ENCODE data around the gene SIX3.

SIX3 gene

GRCh38 chr2:44933434-44933951 lies 8.0 kb upstream of the SIX3 start:
- no peak overlapping the region for H3K4me3 ChIP-seq (ENCODE audit: low read depth, low read length)
- DNase-seq (ENCODE audit: low read depth, low spot score), result no peak
- no peak for TF ChIP-seq CTCF (IDR thresholded peaks at IDR 0.05; ENCODE audit: insufficient read depth, low read length, missing control alignments)
- CTCF ChIA-PET, result interaction anchor here (2.2 kb wide), 1 partner anchor 454 kb away, joined by 6 read pairs; no protein-coding TSS in a partner anchor
- POLR2A ChIA-PET, result no interaction called here

GRCh38 chr2:44934038-44934982 lies 7.2 kb upstream of the SIX3 start:
- no peak for DNase-seq (ENCODE audit: low read depth, low spot score)
- no peak for TF ChIP-seq CTCF (IDR thresholded peaks at IDR 0.05; ENCODE audit: insufficient read depth, low read length, missing control alignments)
- CTCF ChIA-PET, result interaction anchor here (0.7 to 2.2 kb wide), 2 partner anchors 21 to 455 kb away, joined by 3 to 6 read pairs; no protein-coding TSS in a partner anchor
- POLR2A ChIA-PET, result no interaction called here
- no peak overlapping the region for H3K4me3 ChIP-seq (ENCODE audit: low read depth, low read length)

GRCh38 chr2:44934983-44935728 lies 6.3 kb upstream of the SIX3 start:
- no peak for TF ChIP-seq CTCF (IDR thresholded peaks at IDR 0.05; ENCODE audit: insufficient read depth, low read length, missing control alignments)
- ChIA-PET CTCF (interaction anchor here (0.7 to 1.1 kb wide), 2 partner anchors 20 to 454 kb away, joined by 3 to 4 read pairs; no protein-coding TSS in a partner anchor), POLR2A (no interaction called here)
- no peak overlapping the region; the same call in 1 of the 2 replicates for H3K4me3 ChIP-seq (ENCODE audit: low read depth, low read length)
- DNase-seq (ENCODE audit: low read depth, low spot score), result no peak

GRCh38 chr2:44935729-44936098 lies 5.8 kb upstream of the SIX3 start:
- POLR2A ChIA-PET, result interaction anchor here (0.5 kb wide), 1 partner anchor 47 kb away, joined by 5 read pairs; no protein-coding TSS in a partner anchor
- no peak for TF ChIP-seq CTCF (IDR thresholded peaks at IDR 0.05; ENCODE audit: insufficient read depth, low read length, missing control alignments)
- no peak overlapping the region for H3K4me3 ChIP-seq (ENCODE audit: low read depth, low read length)
- CTCF ChIA-PET, result interaction anchor here (0.7 to 1.1 kb wide), 2 partner anchors 19 to 455 kb away, joined by 3 to 4 read pairs; no protein-coding TSS in a partner anchor
- no peak for DNase-seq (ENCODE audit: low read depth, low spot score)

- POLR2A ChIA-PET, result interaction anchor here (0.5 kb wide), 1 partner anchor 48 kb away, joined by 5 read pairs; no protein-coding TSS in a partner anchor
- H3K4me3 ChIP-seq (ENCODE audit: low read depth, low read length), result no peak overlapping the region
Measured at GRCh38 chr2:44936275-44936674, 5.2 kb upstream of the SIX3 start.

More at GRCh38 chr2:44936275-44936674, 5.2 kb upstream of the SIX3 start:
- no peak for TF ChIP-seq CTCF (IDR thresholded peaks at IDR 0.05; ENCODE audit: insufficient read depth, low read length, missing control alignments)
- CTCF ChIA-PET, result interaction anchor here (0.7 to 1.1 kb wide), 3 partner anchors 19 to 455 kb away, joined by 3 to 4 read pairs (median 3); no protein-coding TSS in a partner anchor
- DNase-seq (ENCODE audit: low read depth, low spot score), result no peak
